ENCODE results near the gene UBE2E3. TPM values are rescaled to one million over a fixed set of nuclear protein-coding genes. Genes with fewer than 3 reads are reported as not detected.

Gene UBE2E3
- total RNA-seq, 4 donors from 2014 or later = 84.0 to 120 (median 86.4) TPM

GRCh38 chr2:180980943-180981911, 822 bp downstream of the UBE2E3 start:
- TF ChIP-seq POLR2A (IDR thresholded peaks at IDR 0.05) = no peak
- Histone ChIP-seq H3K4me3 (peak overlapping the region; percentile 71 to 85 (median 75)), H3K36me3 (no peaks in the 10 kb centered on the region), H3K27ac (peak overlapping the region; percentile 80 to 92 (median 87)), H3K9me3 (no peaks in the 10 kb centered on the region), H3K4me1 (peaks cover 41 to 47% of the 10 kb centered on the region in 2 donors), H3K27me3 (no peaks in the 10 kb centered on the region)
- in situ Hi-C loops (cut with MboI; ENCODE audit: low sequenced_read_pairs in 4 of 4) (no loop called here), intact Hi-C loops (cut with DNase I; ENCODE audit: low total_unique reads) (loop anchor here (5.0 kb wide), 2 partner anchors 244 to 974 kb away; partner anchors contain the start of gene CWC22)
- DNase-seq (no peak), ATAC-seq (peak; percentile 45 to 47)

- peak overlapping the region in 1 of 4 donors; percentile 12 for H3K27ac ChIP-seq
- no peaks in the 10 kb centered on the region for H3K27me3 ChIP-seq
- H3K4me3 ChIP-seq = peak overlapping the region in 1 of 4 donors; percentile 3
- no peaks in the 10 kb centered on the region for H3K36me3 ChIP-seq
- peaks cover 54 to 72% of the 10 kb centered on the region in 2 donors for H3K4me1 ChIP-seq
- in situ Hi-C loops (cut with MboI; ENCODE audit: low sequenced_read_pairs in 4 of 4) = no loop called here
- intact Hi-C loops (cut with DNase I; ENCODE audit: low total_unique reads) = loop anchor here (5.0 kb wide), 2 partner anchors 246 to 976 kb away; partner anchors contain the start of gene CWC22
- ATAC-seq = no peak
- TF ChIP-seq POLR2A (IDR thresholded peaks at IDR 0.05) (no peak), CTCF (IDR thresholded peaks at IDR 0.05 in 4 of 5, conservative IDR thresholded peaks at IDR 0.05 in 1 of 5) (peak in 1 of 5 experiments; percentile 31)
- H3K9me3 ChIP-seq = no peaks in the 10 kb centered on the region
- DNase-seq = no peak
These were observed 3.2 kb downstream of the UBE2E3 start for GRCh38 chr2:180983468-180984242.

- no peak for TF ChIP-seq CTCF (IDR thresholded peaks at IDR 0.05 in 4 of 5, conservative IDR thresholded peaks at IDR 0.05 in 1 of 5)
- TF ChIP-seq POLR2A (IDR thresholded peaks at IDR 0.05) = no peak
- no peaks in the 10 kb centered on the region for H3K27me3 ChIP-seq
- ATAC-seq (peak in 1 of 2 donors; percentile 19), DNase-seq (no peak)
- H3K27ac ChIP-seq = no peak overlapping the region
- H3K36me3 ChIP-seq = no peaks in the 10 kb centered on the region
- in situ Hi-C loops (cut with MboI; ENCODE audit: low sequenced_read_pairs in 4 of 4) (no loop called here), intact Hi-C loops (cut with DNase I; ENCODE audit: low total_unique reads) (no loop called here)
- peak overlapping the region in 2 of 4 donors; percentile 1 to 4 for H3K4me3 ChIP-seq
- no peaks in the 10 kb centered on the region for H3K9me3 ChIP-seq
- H3K4me1 ChIP-seq = peaks cover 75 to 92% of the 10 kb centered on the region in 2 donors
These were observed 5.5 kb downstream of the UBE2E3 start for GRCh38 chr2:180985771-180986395.

GRCh38 chr2:180987146-180987545, 6.7 kb downstream of the UBE2E3 start:
- Histone ChIP-seq H3K9me3 (no peaks in the 10 kb centered on the region), H3K4me3 (no peak overlapping the region), H3K4me1 (peaks cover 73 to 96% of the 10 kb centered on the region in 2 donors), H3K27ac (no peak overlapping the region), H3K36me3 (no peaks in the 10 kb centered on the region), H3K27me3 (no peaks in the 10 kb centered on the region)
- in situ Hi-C loops (cut with MboI; ENCODE audit: low sequenced_read_pairs in 4 of 4) = no loop called here
- intact Hi-C loops (cut with DNase I; ENCODE audit: low total_unique reads) = no loop called here
- ATAC-seq = no peak
- DNase-seq = no peak
- TF ChIP-seq POLR2A (IDR thresholded peaks at IDR 0.05) (no peak), CTCF (IDR thresholded peaks at IDR 0.05 in 4 of 5, conservative IDR thresholded peaks at IDR 0.05 in 1 of 5) (no peak)

Measured in gastrocnemius medialis (tissue), 4 donors.